GM18858 (cell line): ENCODE data around the gene CNIH4.
"Not testable (repeated sequence)": the region's sequence is repeated elsewhere in the genome, so short reads cannot be mapped to it uniquely, and the experiment has no call there.

Source experiments
- ATAC-seq: cut with Tn5 transposase; IDR thresholded peaks from one replicate; pipeline ENCODE4 v1.9.1; 2021; ENCODE audit not compliant: unreplicated experiment

The CNIH4 gene

DNA sequence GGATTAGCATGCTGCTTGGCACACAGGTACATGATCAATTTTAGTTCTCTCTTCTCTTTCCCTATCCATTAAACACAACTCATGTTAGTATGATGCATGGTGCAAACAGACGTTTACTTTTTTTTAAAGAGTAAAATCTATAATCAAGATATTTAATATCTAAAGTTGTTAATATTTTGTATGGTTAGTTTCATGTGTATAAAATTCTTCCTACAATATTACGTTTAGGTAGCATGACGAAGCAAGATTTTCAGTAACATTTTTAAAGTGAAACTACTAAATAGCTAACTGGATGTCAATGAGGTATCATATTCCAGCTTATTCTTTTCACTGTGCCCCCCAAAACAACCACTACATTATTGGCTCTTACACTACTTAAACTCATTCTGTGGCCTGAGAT is 36.6 kb downstream of the CNIH4 start:
- ATAC-seq, result no peak

GRCh38 chr1:224399887-224400286 is 43.2 kb downstream of the CNIH4 start:
- ATAC-seq, result no peak

- ATAC-seq, result no peak
These were observed 45.9 kb downstream of the CNIH4 start for GRCh38 chr1:224402472-224403036.

- no peak for ATAC-seq
These were observed 48.4 kb downstream of the CNIH4 start for GRCh38 chr1:224404916-224405603.

GRCh38 chr1:224405604-224405970 is 48.9 kb downstream of the CNIH4 start:
- no peak for ATAC-seq

DNA sequence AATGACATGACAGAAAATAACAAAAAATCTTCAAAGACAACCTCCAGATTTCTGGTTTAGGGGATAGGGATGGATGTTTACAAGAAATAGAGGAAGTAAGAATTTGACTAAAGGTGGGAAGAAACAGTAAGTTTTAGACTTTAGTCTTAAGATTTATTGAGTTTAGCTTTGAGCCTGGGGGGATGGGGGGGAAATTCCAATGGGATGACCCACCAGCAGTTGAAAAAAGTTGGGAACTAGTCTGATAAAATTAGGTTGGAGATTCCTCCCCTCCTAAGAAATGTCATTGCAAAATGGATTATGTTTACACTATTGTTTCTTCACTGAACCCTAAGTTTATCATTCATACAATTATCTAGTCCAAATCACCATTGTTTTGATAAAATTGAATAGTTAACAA is 49.5 kb downstream of the CNIH4 start:
- ATAC-seq, result no peak

DNA sequence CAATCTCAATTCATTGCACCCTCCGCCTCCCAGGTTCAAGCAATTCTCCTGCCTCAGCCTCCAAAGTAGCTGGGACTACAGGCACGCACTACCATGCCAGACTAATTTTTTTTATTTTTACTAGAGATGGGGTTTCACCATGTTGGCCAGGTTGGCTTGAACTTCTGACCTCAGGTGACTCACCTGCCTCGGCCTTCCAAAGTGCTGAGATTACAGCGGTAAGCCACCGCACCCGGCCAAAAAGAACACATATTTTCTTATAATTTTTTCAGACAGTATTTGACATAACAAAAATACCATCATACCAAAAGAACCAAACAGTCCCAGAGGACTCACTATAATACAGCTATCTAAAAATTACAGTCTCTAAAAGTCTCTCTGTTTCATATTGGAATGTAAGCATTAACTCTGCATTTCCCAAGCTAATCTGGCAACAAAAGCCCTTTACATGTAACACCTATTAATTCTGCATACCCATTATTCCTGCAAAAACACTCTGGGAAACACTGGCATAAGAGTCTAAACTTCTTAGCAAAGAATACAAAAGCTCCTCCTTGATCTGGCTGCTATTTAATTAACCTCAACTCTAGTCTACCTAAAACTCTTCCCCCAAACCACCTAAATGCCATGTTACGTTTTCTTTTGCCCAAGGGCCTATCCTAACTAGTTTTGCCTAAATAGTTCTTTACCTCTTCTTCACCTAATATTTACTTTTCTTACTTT is 51.1 kb downstream of the CNIH4 start:
- no peak for ATAC-seq

DNA sequence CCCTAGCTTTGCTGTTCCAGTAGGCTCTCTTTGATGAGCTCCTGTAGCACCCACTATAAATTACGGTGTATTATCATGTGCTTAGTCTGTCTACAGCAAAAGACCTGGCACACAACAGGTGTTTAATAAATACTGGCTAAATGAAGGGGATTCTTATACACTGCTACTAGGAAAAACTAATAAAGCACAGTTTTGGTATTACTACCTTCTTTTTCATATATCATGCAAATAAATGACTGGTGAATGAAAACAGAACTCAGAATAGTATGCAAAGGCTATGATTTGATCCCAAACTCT is 51.6 kb downstream of the CNIH4 start:
- no peak for ATAC-seq

- ATAC-seq, result no peak
These were observed 55.1 kb downstream of the CNIH4 start for GRCh38 chr1:224411766-224412165.

GRCh38 chr1:224420106-224420505 is 63.4 kb downstream of the CNIH4 start:
- ATAC-seq, result no peak

DNA sequence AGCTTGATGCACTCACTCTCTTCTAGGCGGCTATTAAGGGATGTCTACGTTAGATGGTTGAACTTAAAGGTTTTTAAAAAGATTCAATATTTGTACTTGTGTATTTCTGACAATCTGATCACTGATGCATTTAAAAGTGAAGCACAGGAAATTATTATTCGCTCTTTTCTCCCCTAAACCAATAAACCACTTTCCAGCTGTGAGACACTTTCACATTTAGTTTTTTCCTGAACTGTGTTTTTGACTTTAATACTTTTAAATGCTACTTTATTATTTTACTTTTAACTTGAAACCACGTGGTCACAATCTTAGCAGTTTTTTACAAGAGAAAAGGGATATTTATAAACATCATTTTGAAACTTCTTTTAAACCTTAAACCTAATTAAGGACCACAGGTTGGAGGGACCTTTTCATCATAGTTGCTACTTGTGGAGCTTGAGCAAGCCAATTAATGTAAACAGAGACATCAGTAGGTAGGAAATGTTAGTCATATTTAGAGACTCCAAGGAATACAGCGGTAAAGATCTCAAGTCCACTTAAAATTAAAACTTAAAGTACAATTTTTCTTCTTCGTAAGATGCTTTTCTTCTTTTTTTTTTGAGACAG is 68.7 kb downstream of the CNIH4 start:
- no peak for ATAC-seq

DNA sequence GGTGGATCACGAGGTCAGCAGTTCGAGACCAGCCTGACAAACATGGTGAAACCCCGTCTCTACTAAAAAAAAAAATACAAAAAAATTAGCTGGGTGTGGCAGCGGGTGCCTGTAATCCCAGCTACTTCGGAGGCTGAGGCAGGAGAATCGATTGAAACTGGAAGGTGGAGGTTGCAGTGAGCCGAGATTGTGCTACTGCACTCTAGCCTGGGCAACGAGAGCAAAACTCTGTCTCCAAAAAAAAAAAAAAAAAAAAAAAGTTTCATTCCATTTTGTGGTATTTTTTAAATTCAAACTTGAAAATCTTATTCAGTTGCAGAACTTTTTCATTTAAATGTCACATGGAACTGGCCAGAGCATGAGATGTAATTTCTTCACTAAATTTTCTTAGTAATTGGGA is 70.2 kb downstream of the CNIH4 start:
- not testable (repeated sequence) for ATAC-seq

- ATAC-seq, result no peak
These were observed 70.7 kb downstream of the CNIH4 start for GRCh38 chr1:224427346-224427745.

DNA sequence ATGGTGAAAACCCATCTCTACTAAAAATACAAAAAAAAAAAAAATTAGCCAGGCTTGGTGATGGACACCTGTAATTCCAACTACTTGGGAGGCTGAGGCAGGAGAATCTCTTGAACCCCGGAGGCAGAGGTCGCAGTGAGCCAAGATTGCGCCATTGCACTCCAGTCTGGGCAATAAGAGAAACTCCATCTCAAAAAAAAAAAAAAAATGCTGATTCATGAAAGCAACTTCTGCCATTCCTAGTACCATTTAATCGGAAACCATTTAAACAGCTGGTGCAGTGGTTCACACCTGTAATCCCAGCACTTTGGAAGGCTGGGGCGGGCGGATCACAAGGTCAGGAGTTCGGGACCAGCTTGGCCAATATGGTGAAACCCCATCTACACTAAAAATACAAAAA is 72.0 kb downstream of the CNIH4 start:
- not testable (repeated sequence) for ATAC-seq
